Tibial artery (tissue), 4 donors: Measurements from ENCODE around the gene ARL2.

Experiments used
- DNase-seq, 2 donors: peaks; one replicate each; pipeline ENCODE4 v3.0.0-alpha.2; 2019
- H3K27ac ChIP-seq, 2 donors: fragments of 200-600 bp; sonication (generic) in 1 of 2; 1 replicate in 1 of 2; 2 replicates in 1 of 2; pipeline ENCODE4 v1.5.1; 2018 to 2019; ENCODE audit warnings: mild to moderate bottlenecking in 1 of 2
- H3K27me3 ChIP-seq, 2 donors: fragments of 200-600 bp; sonication (generic) in 1 of 2; one replicate each; pipeline versions ENCODE4 v1.5.1 to v1.6.0; 2016 to 2019
- H3K36me3 ChIP-seq, 3 donors: fragments of 200-600 bp; sonication (generic) in 2 of 3; one replicate each; pipeline ENCODE4 v1.5.1; 2016 to 2019; ENCODE audit warnings: mild to moderate bottlenecking in 2 of 3
- H3K4me1 ChIP-seq, 4 donors: fragments of 200-600 bp; sonication (generic) in 2 of 4; 1 replicate in 3 of 4; 2 replicates in 1 of 4; pipeline ENCODE4 v1.5.1; 2016 to 2019
- H3K4me3 ChIP-seq, 2 donors: fragments of 200-600 bp; sonication (generic) in 1 of 2; 1 replicate in 1 of 2; 2 replicates in 1 of 2; pipeline ENCODE4 v1.5.1; 2018 to 2019; ENCODE audit warnings: mild to moderate bottlenecking in 2 of 2
- H3K9me3 ChIP-seq, 3 donors: fragments of 200-600 bp; sonication (generic) in 1 of 3; one replicate each; pipeline ENCODE4 v1.5.1; 2016 to 2019
- intact Hi-C: fragments of 100-400 bp; cut with DNase I; formaldehyde crosslinking; loops from one replicate; pipeline ENCODE4 v1.15.0; 2023; ENCODE audit warnings: low total_unique reads
- TF ChIP-seq, protein P1 (sequence below), 2 experiments: fragments of 200-600 bp in 1 of 2; fragments of 450-650 bp in 1 of 2; IDR thresholded peaks; one replicate each; pipeline ENCODE4 v1.5.1; 2017 to 2019; ENCODE audit warnings: antibody characterized with exemption in 2 of 2, mild to moderate bottlenecking in 1 of 2, moderate library complexity in 1 of 2

The ARL2 gene

DNA sequence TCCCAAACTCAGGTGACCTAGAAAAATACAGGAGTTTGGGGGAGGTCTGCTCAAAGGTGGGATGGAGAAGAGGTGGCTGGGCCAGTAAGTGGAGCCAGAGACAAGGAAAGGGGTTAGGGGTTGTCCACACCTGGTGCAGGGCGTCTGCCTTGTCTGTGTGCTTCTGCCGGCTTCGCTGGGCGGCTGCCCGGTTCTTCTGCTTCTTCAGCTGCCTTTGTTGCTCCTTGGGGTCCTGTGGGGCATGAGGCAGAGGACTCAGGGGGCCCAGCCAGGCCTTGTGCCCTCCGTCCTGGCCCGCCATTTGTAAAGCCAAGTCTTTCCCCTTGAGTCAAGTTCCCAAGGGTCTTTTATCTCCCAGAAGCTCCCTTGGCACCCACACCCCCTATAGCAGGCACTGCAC is 19.6 kb upstream of the ARL2 start:
- Histone ChIP-seq H3K36me3 (no peaks in the 10 kb centered on the region), H3K27ac (no peak overlapping the region), H3K9me3 (no peaks in the 10 kb centered on the region), H3K27me3 (no peaks in the 10 kb centered on the region), H3K4me3 (no peak overlapping the region), H3K4me1 (peaks cover 0 to 17% (median 13%) of the 10 kb centered on the region in 4 donors)
- DNase-seq, result no peak
- TF ChIP-seq, protein P1, sequence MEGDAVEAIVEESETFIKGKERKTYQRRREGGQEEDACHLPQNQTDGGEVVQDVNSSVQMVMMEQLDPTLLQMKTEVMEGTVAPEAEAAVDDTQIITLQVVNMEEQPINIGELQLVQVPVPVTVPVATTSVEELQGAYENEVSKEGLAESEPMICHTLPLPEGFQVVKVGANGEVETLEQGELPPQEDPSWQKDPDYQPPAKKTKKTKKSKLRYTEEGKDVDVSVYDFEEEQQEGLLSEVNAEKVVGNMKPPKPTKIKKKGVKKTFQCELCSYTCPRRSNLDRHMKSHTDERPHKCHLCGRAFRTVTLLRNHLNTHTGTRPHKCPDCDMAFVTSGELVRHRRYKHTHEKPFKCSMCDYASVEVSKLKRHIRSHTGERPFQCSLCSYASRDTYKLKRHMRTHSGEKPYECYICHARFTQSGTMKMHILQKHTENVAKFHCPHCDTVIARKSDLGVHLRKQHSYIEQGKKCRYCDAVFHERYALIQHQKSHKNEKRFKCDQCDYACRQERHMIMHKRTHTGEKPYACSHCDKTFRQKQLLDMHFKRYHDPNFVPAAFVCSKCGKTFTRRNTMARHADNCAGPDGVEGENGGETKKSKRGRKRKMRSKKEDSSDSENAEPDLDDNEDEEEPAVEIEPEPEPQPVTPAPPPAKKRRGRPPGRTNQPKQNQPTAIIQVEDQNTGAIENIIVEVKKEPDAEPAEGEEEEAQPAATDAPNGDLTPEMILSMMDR (IDR thresholded peaks at IDR 0.05), result no peak
- intact Hi-C loops, result no loop called here

DNA sequence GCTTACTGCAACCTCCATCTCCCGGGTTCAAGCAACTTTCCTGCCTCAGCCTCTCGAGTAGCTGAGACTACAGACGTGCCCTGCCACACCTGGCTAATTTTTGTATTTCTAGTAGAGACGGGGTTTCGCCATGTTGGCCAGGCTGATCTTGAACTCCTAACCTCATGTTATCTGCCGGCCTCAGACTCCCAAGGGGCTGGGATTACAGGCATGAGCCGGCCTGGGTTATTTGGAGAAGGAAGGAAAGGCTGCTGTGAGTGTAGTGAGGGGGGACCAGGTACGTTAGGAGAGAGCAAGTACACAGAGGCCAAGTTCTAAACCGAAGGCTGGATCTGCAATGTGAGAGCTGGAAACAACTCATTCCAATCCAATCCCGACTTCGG is 17.6 kb upstream of the ARL2 start:
- TF ChIP-seq, protein P1 (IDR thresholded peaks at IDR 0.05), result no peak
- no peak for DNase-seq
- Histone ChIP-seq H3K4me1 (peaks cover 0 to 17% (median 12%) of the 10 kb centered on the region in 4 donors), H3K9me3 (no peaks in the 10 kb centered on the region), H3K36me3 (no peaks in the 10 kb centered on the region), H3K4me3 (peak overlapping the region; percentile 41 to 54), H3K27me3 (no peaks in the 10 kb centered on the region), H3K27ac (peak overlapping the region; percentile 66 to 74)
- intact Hi-C loops, result no loop called here

DNA sequence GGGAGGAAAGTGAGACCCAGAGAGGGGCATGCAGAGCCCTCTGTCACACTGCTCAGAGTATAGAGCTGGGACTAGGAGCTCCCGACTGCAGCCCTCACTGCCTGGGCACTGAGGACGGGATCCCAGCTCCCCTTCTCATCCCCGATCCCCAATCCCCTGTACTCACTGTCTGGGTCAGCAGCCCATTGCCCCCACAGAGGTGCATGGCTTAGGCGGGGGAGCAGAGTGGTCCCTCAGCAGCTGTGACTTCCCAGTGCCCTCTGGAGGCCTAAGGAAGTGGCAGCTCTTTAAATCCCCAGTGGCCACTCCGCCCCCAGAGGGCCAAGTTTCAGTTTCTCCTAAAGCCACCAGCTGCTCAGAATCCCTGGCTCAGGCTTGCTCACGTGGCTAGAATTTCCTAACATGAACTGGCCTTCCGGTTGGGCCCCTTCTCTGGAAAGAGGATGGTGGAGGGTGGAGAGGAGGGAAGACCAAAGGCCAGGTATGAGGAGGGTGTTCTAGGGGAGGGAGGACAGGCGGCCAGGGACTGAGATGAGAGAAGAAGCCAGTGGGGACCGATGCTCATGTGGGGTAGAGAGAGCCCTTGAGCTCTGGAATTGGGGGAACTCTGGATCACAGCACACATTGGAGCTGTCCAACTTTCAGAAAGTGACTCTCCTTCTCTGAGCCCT is 17.1 kb upstream of the ARL2 start, which contains the start of gene BATF2:
TSS of gene BATF2 (minus strand) at position 262 of the 671 bp plus-strand sequence. CDS start at position 205, 57 bp downstream.
- H3K4me1 ChIP-seq, result peaks cover 0 to 17% (median 12%) of the 10 kb centered on the region in 4 donors
- peaks cover 0 to under 1% of the 10 kb centered on the region in 2 donors for H3K27me3 ChIP-seq
- intact Hi-C loops, result no loop called here
- H3K4me3 ChIP-seq, result peak within 1 kb of the TSS; percentile 41 to 54
- H3K9me3 ChIP-seq, result no peaks in the 10 kb centered on the region
- DNase-seq, result peak; percentile 80 to 88
- peak within 1 kb of the TSS; percentile 66 to 74 for H3K27ac ChIP-seq
- H3K36me3 ChIP-seq, result no peaks in the 10 kb centered on the region
- TF ChIP-seq, protein P1 (IDR thresholded peaks at IDR 0.05), result peak; percentile 45 to 49

DNA sequence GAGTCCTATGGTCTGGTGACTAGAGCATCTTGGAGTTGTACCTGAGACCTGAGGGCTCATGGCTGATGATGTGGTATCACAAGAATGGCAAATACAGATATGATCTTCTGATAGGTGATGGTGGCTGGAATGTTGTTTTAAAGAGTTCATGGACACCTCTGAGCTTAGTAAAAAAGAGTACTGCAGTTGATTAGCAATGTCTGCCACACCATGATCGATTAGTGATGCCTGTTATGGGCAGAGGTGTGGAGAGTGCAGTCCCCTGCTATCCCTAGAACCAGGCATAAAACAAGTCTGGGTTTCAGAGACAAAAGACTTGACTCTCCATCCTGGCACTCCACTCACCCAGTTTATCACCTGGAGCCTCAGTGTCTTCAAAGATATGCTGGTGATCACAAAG is 15.8 kb upstream of the ARL2 start:
- DNase-seq, result no peak
- Histone ChIP-seq H3K36me3 (no peaks in the 10 kb centered on the region), H3K27me3 (peaks cover 0 to 12% of the 10 kb centered on the region in 2 donors), H3K4me1 (peaks cover 0 to 17% (median 12%) of the 10 kb centered on the region in 4 donors), H3K4me3 (no peak overlapping the region), H3K27ac (no peak overlapping the region), H3K9me3 (no peaks in the 10 kb centered on the region)
- TF ChIP-seq, protein P1 (IDR thresholded peaks at IDR 0.05), result no peak
- intact Hi-C loops, result no loop called here

DNA sequence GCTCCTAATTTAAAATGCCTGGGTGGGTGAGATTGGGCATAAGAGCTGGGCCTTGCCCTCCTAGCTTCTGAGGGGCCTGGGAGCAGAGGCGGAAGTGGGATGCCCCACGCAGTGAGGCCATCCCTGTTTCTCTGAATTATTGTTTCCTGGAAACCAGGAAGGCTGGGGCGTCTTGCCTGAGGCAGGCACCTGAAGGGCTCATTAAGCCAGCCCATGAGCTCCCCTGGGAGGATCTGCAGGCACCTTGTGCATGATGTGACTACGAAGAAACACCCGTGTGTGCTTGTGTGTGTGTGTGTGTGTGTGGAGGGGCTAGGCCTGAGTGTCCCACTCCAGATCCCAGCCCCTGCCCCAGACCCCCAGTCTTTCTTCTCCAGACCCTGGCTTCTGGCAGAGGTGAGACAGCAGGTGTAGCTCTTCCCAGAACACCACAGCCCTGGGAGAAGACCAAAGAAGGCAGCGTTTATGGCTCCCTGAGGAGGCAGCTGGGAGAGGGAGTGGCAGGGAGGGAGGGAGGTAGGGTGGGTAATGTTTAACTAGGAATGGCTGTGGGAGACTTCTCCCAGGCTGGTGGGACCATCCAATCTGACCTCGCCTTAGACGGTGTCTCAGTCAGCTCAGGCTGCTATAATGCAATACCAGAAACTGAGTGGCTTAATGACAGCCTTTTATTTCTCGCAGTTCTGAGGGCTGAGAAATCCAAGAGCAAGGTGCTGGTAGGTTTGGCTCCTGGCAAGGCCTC is 15.1 kb upstream of the ARL2 start:
- no peaks in the 10 kb centered on the region for H3K36me3 ChIP-seq
- H3K4me1 ChIP-seq, result peaks cover 0 to 17% (median 12%) of the 10 kb centered on the region in 4 donors
- TF ChIP-seq, protein P1 (IDR thresholded peaks at IDR 0.05), result no peak
- peaks cover 0 to 19% of the 10 kb centered on the region in 2 donors for H3K27me3 ChIP-seq
- DNase-seq, result no peak
- H3K4me3 ChIP-seq, result no peak overlapping the region
- H3K9me3 ChIP-seq, result no peaks in the 10 kb centered on the region
- H3K27ac ChIP-seq, result no peak overlapping the region
- intact Hi-C loops, result no loop called here
